ENCODE measurements around the gene GRM1.

GRM1 gene

GRCh38 chr6:146028851-146029572 is at the start of gene GRM1:
GRM1 (plus strand) TSS chr6:146029062; CDS start chr6:146029518, 456 bp downstream.
- DNase-seq = peak; percentile 36

GRCh38 chr6:146009338-146009737 is 19.5 kb upstream of the GRM1 start:
- DNase-seq = no peak

- no peak for DNase-seq
Observed at GRCh38 chr6:146014233-146014632, 14.6 kb upstream of the GRM1 start.

- no peak for DNase-seq
Observed at GRCh38 chr6:146017672-146018071, 11.2 kb upstream of the GRM1 start.

- DNase-seq = no peak
Observed at GRCh38 chr6:146026873-146027272, 2.0 kb upstream of the GRM1 start.

- DNase-seq = peak; percentile 66
Observed at GRCh38 chr6:146027586-146028251, 1.1 kb upstream of the GRM1 start.

- peak; percentile 71 for DNase-seq
Observed at GRCh38 chr6:146028252-146028795, 538 bp upstream of the GRM1 start.

- DNase-seq = peak; percentile 13
Observed at GRCh38 chr6:146029573-146030184, 817 bp downstream of the GRM1 start.

- DNase-seq = no peak
Observed at GRCh38 chr6:146032387-146032786, 3.5 kb downstream of the GRM1 start.

GRCh38 chr6:146040360-146040759 is 11.5 kb downstream of the GRM1 start:
- no peak for DNase-seq

GRCh38 chr6:146041282-146041681 is 12.4 kb downstream of the GRM1 start:
- DNase-seq = peak; percentile 54

GRCh38 chr6:146047371-146047770 is 18.5 kb downstream of the GRM1 start:
- DNase-seq = peak; percentile 17

GRCh38 chr6:146050168-146050567 is 21.3 kb downstream of the GRM1 start:
- DNase-seq = no peak

GRCh38 chr6:146056506-146056905 is 27.6 kb downstream of the GRM1 start:
- DNase-seq = no peak

- no peak for DNase-seq
Observed at GRCh38 chr6:146065690-146066089, 36.8 kb downstream of the GRM1 start.

- DNase-seq = no peak
Observed at GRCh38 chr6:146066506-146066905, 37.6 kb downstream of the GRM1 start.

GRCh38 chr6:146071781-146072180 is 42.9 kb downstream of the GRM1 start:
- no peak for DNase-seq

GRCh38 chr6:146077992-146078391 is 49.1 kb downstream of the GRM1 start:
- no peak for DNase-seq

GRCh38 chr6:146087386-146087785 is 58.5 kb downstream of the GRM1 start:
- no peak for DNase-seq

- no peak for DNase-seq
Observed at GRCh38 chr6:146090474-146090873, 61.6 kb downstream of the GRM1 start.

GRCh38 chr6:146092961-146093686 is 64.3 kb downstream of the GRM1 start:
- no peak for DNase-seq

- DNase-seq = no peak
Observed at GRCh38 chr6:146095481-146095880, 66.6 kb downstream of the GRM1 start.

GRCh38 chr6:146097586-146097985 is 68.7 kb downstream of the GRM1 start:
- no peak for DNase-seq
